K562 (cell line): ENCODE data around the gene ATP6V0A1. TPM values are rescaled to one million over a fixed set of nuclear protein-coding genes. Genes with fewer than 3 reads are reported as not detected.

Experiments
- NELFE ChIP-seq: IDR thresholded peaks from 2 replicates; pipeline ENCODE4 v1.6.1; 2011; ENCODE audit warnings: mild to moderate bottlenecking; ENCODE audit not compliant: insufficient read depth, insufficient read length
- NFRKB ChIP-seq: fragments of 450-650 bp; IDR thresholded peaks from 2 replicates; pipeline ENCODE4 v1.6.1; 2016; ENCODE audit warnings: low read depth
- NR0B1 ChIP-seq: fragments of 450-650 bp; IDR thresholded peaks from one replicate; pipeline ENCODE4 v1.6.1; 2018; ENCODE audit warnings: mild to moderate bottlenecking, moderate library complexity; ENCODE audit not compliant: partially characterized antibody
- PTBP1 ChIP-seq: fragments of 200-400 bp; formaldehyde crosslinking; IDR thresholded peaks from 2 replicates; pipeline ENCODE4 v1.6.1; 2017; ENCODE audit warnings: low read depth, low read length
- RAD21 ChIP-seq, 2 experiments: fragments of 250-450 bp in 1 of 2; fragments of 450-650 bp in 1 of 2; sonication (Bioruptor Pico) in 1 of 2; formaldehyde crosslinking in 1 of 2; IDR thresholded peaks in 1 of 2; conservative IDR thresholded peaks in 1 of 2; 2 replicates each; pipeline versions ENCODE4 v1.4.0 to v1.8.0; 2020 to 2022; ENCODE audit warnings: mild to moderate bottlenecking in 2 of 2, moderate library complexity in 1 of 2
- YY1 ChIP-seq, 3 experiments: IDR thresholded peaks; 2 replicates each; pipeline ENCODE4 v1.6.1; 2011; ENCODE audit warnings: low read length in 2 of 3, mild to moderate bottlenecking in 2 of 3, moderate library complexity in 2 of 3, borderline replicate concordance in 1 of 3, control low read depth in 1 of 3, low read depth in 1 of 3; ENCODE audit not compliant: insufficient read depth in 3 of 3, insufficient replicate concordance in 2 of 3, control insufficient read depth in 1 of 3, insufficient read length in 1 of 3; ENCODE audit errors: extremely low read depth in 1 of 3
- ZBTB2 ChIP-seq: fragments of 450-650 bp; IDR thresholded peaks from 2 replicates; pipeline ENCODE4 v1.6.1; 2016; ENCODE audit warnings: antibody characterized with exemption
- ZFX ChIP-seq: sonication (generic); formaldehyde crosslinking; IDR thresholded peaks from 2 replicates; pipeline ENCODE4 v1.8.0; 2022; ENCODE audit warnings: mild to moderate bottlenecking, missing genetic modification reagents, moderate library complexity
- ZNF217 ChIP-seq: sonication (generic); formaldehyde crosslinking; IDR thresholded peaks from 2 replicates; pipeline ENCODE4 v1.8.0; 2022; ENCODE audit warnings: mild to moderate bottlenecking, missing genetic modification reagents
- ZNF318 ChIP-seq, 2 experiments: fragments of 450-650 bp; IDR thresholded peaks; 2 replicates each; pipeline ENCODE4 v1.6.1; 2016; ENCODE audit warnings: mild to moderate bottlenecking in 2 of 2, borderline replicate concordance in 1 of 2, low read depth in 1 of 2, moderate library complexity in 1 of 2
- ZNF398 ChIP-seq: fragments of 250-450 bp; sonication (Bioruptor Pico); IDR thresholded peaks from 2 replicates; pipeline ENCODE4 v1.8.0; 2021; ENCODE audit warnings: moderate library complexity, mild to moderate bottlenecking, inconsistent platforms
- ZNF584 ChIP-seq: fragments of 200-800 bp; sonication (Bioruptor generic); IDR thresholded peaks from 2 replicates; pipeline ENCODE4 v1.6.1; 2016; ENCODE audit warnings: low read depth, mild to moderate bottlenecking, missing genetic modification characterization, missing compliant biosample characterization
- polyA plus RNA-seq, 8 experiments: library from polyadenylated mRNA; depleted of rRNA in 4 of 8; stranded (reverse) in 5 of 8; unstranded in 3 of 8; fragments of >200 nt; fragmentation: Nextera tagmentation in 2 of 8; fragmentation: Illumina TruSeq in 1 of 8; extraction: Ambion mirVana in 2 of 8; extraction: Trizol in 1 of 8; gene quantifications; 2 replicates each; pipeline versions ENCODE4 v1.2.1 to v1.2.3, GENCODE V29; 2011 to 2014; ENCODE audit warnings: inconsistent platforms in 1 of 8, missing spikeins in 1 of 8
- total RNA-seq, 7 experiments: library from RNA; depleted of rRNA in 6 of 7; stranded (reverse); fragments of >200 nt in 6 of 7; fragmentation: Illumina TruSeq in 2 of 7; extraction: Trizol in 2 of 7; gene quantifications; 2 replicates each; pipeline versions ENCODE4 v1.2.1 to v1.2.3, GENCODE V29; 2011 to 2021; ENCODE audit warnings: low replicate concordance in 1 of 7

The ATP6V0A1 gene
- total and polyA plus RNA-seq, 9 of the 15 experiments (the other 6 are each of a cell fraction or from before 2014, with no cell fraction given): 11.8 to 158 (median 75.5) TPM

GRCh38 chr17:42518046-42518754 is 59.5 kb downstream of the ATP6V0A1 start (continued):
- TF ChIP-seq ZNF318 (IDR thresholded peaks at IDR 0.05; ENCODE audit: borderline replicate concordance in 1 of 2, low read depth in 1 of 2) (no peak), NR0B1 (no peak), PTBP1 (no peak), YY1 (IDR thresholded peaks at IDR 0.05; ENCODE audit: borderline replicate concordance in 1 of 3, control insufficient read depth in 1 of 3, extremely low read depth in 1 of 3, insufficient read depth in 3 of 3, insufficient read length in 1 of 3, insufficient replicate concordance in 2 of 3, low read depth in 1 of 3, low read length in 2 of 3) (peak in 1 of 3 experiments; percentile 8), NELFE (no peak), ZBTB2 (no peak; the same call in 1 of the 2 replicates), NFRKB (0 out of 2 replicates have a peak, but pooled peaks have one; percentile 10), ZNF217 (CRISPR knock-in tag) (no peak), ZNF584 (CRISPR knock-in tag) (no peak), ZFX (CRISPR knock-in tag) (no peak), RAD21 (CRISPR knock-in tag; conservative IDR thresholded peaks at IDR 0.05 in 1 of 2, IDR thresholded peaks at IDR 0.05 in 1 of 2) (no peak), ZNF398 (CRISPR knock-in tag) (no peak)
